GM06990 (cell line): ENCODE results near the gene SH3BP4.

Experiments used
- DNase-seq: peaks from one replicate; pipeline ENCODE4 v3.0.0-alpha.2; 2011; ENCODE audit not compliant: insufficient read length; ENCODE audit errors: extremely low read depth
- H3K27me3 ChIP-seq: replicated peaks from 2 replicates; pipeline ENCODE4 v1.6.0; 2011; ENCODE audit warnings: low read length; ENCODE audit not compliant: control insufficient read depth, insufficient read depth
- H3K36me3 ChIP-seq: 2 replicates; pipeline ENCODE4 v1.5.1; 2011; ENCODE audit warnings: low read length; ENCODE audit not compliant: control insufficient read depth, insufficient read depth
- H3K4me3 ChIP-seq: replicated peaks from 2 replicates; pipeline ENCODE4 v1.5.1; 2011; ENCODE audit warnings: low read depth, mild to moderate bottlenecking, control low read depth, low read length
- TF ChIP-seq, protein P1 (sequence below): IDR thresholded peaks from 2 replicates; pipeline ENCODE4 v1.5.1; 2011; ENCODE audit warnings: low read length, control low read depth, mild to moderate bottlenecking, inconsistent platforms; ENCODE audit not compliant: insufficient read depth, poor library complexity, severe bottlenecking

Gene SH3BP4

DNA sequence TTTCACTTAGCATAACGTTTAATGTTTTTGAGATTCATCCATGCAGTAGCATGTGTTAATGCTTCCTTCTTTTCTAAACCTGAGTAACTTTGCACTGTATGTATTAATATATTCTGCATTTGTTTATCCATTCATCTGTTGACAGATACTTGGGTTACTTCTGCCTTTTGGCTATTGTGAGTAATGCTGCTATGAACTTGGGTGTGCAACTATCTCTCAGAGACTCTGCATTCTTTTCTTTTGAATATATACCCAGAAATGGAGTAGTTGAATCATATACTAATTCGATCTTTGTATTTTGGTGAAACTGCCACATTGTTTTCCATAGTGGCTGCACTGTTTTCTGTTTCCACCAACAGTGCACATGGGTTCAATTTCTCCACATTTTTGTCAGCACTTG lies 128.3 kb downstream of the SH3BP4 start:
- H3K27me3 ChIP-seq: no peaks in the 10 kb centered on the region
- no peak overlapping the region for H3K4me3 ChIP-seq
- no peaks in the 10 kb centered on the region for H3K36me3 ChIP-seq
- no peak for DNase-seq
- TF ChIP-seq, protein P1, sequence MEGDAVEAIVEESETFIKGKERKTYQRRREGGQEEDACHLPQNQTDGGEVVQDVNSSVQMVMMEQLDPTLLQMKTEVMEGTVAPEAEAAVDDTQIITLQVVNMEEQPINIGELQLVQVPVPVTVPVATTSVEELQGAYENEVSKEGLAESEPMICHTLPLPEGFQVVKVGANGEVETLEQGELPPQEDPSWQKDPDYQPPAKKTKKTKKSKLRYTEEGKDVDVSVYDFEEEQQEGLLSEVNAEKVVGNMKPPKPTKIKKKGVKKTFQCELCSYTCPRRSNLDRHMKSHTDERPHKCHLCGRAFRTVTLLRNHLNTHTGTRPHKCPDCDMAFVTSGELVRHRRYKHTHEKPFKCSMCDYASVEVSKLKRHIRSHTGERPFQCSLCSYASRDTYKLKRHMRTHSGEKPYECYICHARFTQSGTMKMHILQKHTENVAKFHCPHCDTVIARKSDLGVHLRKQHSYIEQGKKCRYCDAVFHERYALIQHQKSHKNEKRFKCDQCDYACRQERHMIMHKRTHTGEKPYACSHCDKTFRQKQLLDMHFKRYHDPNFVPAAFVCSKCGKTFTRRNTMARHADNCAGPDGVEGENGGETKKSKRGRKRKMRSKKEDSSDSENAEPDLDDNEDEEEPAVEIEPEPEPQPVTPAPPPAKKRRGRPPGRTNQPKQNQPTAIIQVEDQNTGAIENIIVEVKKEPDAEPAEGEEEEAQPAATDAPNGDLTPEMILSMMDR: no peak

DNA sequence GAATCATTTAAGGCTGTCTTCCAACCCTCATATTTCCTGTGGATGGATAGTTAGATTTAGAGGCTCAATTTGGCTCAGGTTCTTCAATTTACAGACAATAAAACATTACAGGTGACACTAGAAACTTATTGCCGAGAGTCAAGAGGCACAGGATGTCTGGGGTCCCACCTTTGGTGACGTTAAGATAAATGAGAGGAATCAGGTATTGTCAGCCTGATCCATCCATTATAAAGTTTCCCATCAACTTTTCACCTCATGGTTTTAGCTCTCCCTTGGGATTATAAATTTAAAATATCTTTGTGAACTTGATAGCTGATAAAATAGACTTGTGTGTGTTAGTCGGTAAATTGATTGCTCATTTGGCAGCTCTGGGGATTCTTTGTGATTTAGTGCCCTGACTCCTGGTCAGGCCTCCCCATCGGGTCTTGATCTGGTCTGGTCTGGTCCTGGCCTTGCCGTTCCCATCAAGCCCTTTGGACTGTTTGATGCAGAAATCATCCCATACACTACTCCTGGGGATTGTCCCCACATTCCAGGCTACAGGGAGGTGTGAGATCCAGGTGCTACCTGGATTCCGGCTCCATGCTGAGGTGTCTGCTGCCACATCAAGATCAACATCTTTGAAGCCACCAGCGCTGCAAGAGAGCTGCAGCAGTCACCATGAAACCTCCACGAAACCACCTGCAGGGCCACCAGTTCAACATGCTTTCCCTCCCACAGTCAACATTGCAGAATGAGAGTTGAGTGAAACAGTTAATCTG lies 130.9 kb downstream of the SH3BP4 start:
- H3K27me3 ChIP-seq: no peaks in the 10 kb centered on the region
- no peaks in the 10 kb centered on the region for H3K36me3 ChIP-seq
- TF ChIP-seq, protein P1: no peak
- H3K4me3 ChIP-seq: no peak overlapping the region
- DNase-seq: no peak

DNA sequence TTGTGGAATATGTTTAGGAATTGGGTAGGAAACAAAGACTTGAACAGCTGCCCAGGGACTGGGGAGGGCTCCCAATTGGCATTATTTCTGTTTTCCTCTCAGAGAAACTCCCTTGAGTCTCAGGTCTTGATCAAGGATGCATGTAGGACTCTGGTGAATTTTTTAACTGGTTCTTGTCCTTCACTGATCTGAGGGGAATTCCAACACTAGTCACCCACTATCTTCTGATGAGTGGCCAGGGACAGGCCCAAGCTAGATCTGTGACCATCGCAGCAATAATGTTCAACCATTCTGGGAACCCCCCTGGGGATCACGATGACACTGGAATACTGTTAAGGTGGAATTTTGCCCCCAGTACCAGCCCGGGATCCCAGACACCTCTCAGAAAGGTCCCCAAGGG lies 132.0 kb downstream of the SH3BP4 start:
- TF ChIP-seq, protein P1: no peak
- H3K36me3 ChIP-seq: no peaks in the 10 kb centered on the region
- no peaks in the 10 kb centered on the region for H3K27me3 ChIP-seq
- no peak overlapping the region for H3K4me3 ChIP-seq
- no peak for DNase-seq

DNA sequence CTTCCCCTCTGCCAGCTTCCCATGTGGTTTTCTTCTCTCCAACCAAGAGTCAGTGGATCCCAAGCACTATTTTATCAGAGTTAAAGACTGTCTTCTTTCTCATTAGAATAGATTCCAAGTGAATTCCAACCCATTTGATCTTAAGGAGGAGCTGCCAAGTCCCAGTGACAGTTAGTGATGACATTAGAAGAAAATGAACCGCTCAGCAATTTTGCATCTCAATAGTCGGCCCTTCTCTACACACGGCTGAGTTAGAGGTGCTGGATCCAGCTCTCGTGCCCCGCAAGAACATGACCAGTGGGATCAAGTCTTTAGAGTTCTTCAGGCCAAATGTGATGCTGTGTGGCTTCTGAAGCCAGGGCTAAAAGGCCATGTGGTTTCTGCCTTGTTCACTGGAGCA lies 132.6 kb downstream of the SH3BP4 start:
- no peaks in the 10 kb centered on the region for H3K27me3 ChIP-seq
- TF ChIP-seq, protein P1: no peak
- no peak overlapping the region for H3K4me3 ChIP-seq
- no peak for DNase-seq
- no peaks in the 10 kb centered on the region for H3K36me3 ChIP-seq

DNA sequence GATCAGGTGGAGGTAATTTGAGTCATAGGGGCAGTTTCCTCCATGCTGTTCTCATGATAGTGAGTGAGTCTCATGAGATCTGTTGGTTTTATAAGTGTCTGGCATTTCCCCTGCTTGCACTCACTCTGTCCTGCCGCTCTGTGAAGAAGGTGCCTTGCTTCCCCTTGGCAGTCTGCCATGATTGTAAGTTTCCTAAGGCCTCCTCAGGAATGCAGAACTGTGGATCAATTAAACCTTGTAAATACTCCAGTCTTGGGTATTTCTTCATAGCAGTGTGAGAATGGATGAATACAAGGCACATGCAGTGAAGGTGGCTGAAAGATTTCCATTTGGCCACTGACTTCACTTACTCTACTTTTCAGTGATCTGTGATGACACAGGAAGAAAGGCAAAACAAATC lies 133.7 kb downstream of the SH3BP4 start:
- TF ChIP-seq, protein P1: no peak
- no peak overlapping the region for H3K4me3 ChIP-seq

More for the DNA sequence above, 133.7 kb downstream of the SH3BP4 start:
- no peak for DNase-seq
- H3K36me3 ChIP-seq: no peaks in the 10 kb centered on the region
- no peaks in the 10 kb centered on the region for H3K27me3 ChIP-seq
